ENCODE measurements around the gene ZNF414. TPM values are rescaled to one million over a fixed set of nuclear protein-coding genes. Genes with fewer than 3 reads are reported as not detected.

Gene ZNF414
- total RNA-seq, 1 donor from 2014 or later = 23.6 TPM

GRCh38 chr19:8499048-8499833, 14.7 kb downstream of the ZNF414 start:
- Mint-ChIP-seq H3K4me3 (ENCODE audit: low read depth) (no peak overlapping the region), H3K27me3 (ENCODE audit: low read depth) (no peaks in the 10 kb centered on the region), H3K4me1 (ENCODE audit: low read depth) (peaks cover 7% of the 10 kb centered on the region), H3K9me3 (no peaks in the 10 kb centered on the region), H3K27ac (no peak overlapping the region), H3K36me3 (ENCODE audit: low read depth) (no peaks in the 10 kb centered on the region)
- intact Hi-C loops (cut with micrococcal nuclease) = no loop called here
- no peak for DNase-seq (ENCODE audit: low spot score)

DNA sequence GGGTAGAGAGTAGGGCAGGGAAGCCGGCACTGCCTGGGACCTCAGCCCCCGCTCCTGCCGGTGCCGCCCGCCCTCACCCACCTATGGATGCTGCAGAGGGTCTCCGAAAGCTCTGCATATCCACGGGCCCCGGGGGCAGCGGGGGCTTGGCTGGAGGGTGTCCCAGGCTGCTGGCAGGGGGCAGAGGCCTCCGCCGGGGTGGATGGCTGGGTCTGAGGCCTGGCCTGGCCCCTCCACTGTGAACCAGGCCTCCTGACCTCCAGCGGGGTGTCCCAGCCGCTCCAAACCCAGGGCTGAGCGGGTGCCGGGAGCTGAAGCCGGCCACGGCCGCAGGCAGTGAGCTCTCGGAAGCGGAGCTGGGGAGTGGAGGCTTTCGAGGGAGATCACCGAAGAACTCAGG, 15.7 kb downstream of the ZNF414 start:
- peaks cover 6% of the 10 kb centered on the region for H3K4me1 Mint-ChIP-seq (ENCODE audit: low read depth)
- no peaks in the 10 kb centered on the region for H3K9me3 Mint-ChIP-seq
- DNase-seq (ENCODE audit: low spot score) = no peak
- H3K27ac Mint-ChIP-seq = no peak overlapping the region
- no peaks in the 10 kb centered on the region for H3K36me3 Mint-ChIP-seq (ENCODE audit: low read depth)
- no peak overlapping the region for H3K4me3 Mint-ChIP-seq (ENCODE audit: low read depth)
- H3K27me3 Mint-ChIP-seq (ENCODE audit: low read depth) = no peaks in the 10 kb centered on the region
- intact Hi-C loops (cut with micrococcal nuclease) = no loop called here

DNA sequence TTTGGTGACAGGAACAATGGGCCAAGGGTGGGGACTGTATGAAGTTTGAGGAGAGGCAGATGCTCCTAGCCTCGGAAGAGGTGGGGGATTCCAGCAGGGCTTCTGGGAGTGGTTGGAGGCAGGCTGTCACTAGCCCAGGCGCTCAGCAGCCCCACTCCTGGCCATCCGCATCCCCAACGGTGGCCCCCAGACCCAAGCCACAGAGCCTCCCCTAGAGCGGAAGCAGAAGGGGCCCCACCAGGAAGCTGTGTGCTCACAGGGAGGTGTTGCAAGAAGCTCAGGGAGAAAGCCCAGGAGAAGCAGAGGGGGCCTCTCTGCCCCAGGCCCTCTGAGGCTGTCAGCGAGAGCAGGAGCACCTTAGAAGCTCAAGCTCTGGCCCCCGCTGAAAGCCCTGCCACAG, 19.8 kb downstream of the ZNF414 start:
- Mint-ChIP-seq H3K9me3 (no peaks in the 10 kb centered on the region), H3K27ac (no peak overlapping the region), H3K36me3 (ENCODE audit: low read depth) (peaks cover 6% of the 10 kb centered on the region), H3K27me3 (ENCODE audit: low read depth) (no peaks in the 10 kb centered on the region), H3K4me3 (ENCODE audit: low read depth) (no peak overlapping the region), H3K4me1 (ENCODE audit: low read depth) (peaks cover 2% of the 10 kb centered on the region)
- DNase-seq (ENCODE audit: low spot score) = no peak
- intact Hi-C loops (cut with micrococcal nuclease) = no loop called here

- no peaks in the 10 kb centered on the region for H3K27me3 Mint-ChIP-seq (ENCODE audit: low read depth)
- peaks cover 29% of the 10 kb centered on the region for H3K36me3 Mint-ChIP-seq (ENCODE audit: low read depth)
- H3K9me3 Mint-ChIP-seq = no peaks in the 10 kb centered on the region
- H3K27ac Mint-ChIP-seq = no peak overlapping the region
- H3K4me3 Mint-ChIP-seq (ENCODE audit: low read depth) = no peak overlapping the region
- H3K4me1 Mint-ChIP-seq (ENCODE audit: low read depth) = peaks cover 20% of the 10 kb centered on the region
- intact Hi-C loops (cut with micrococcal nuclease) = no loop called here
- DNase-seq (ENCODE audit: low spot score) = no peak
Observed at GRCh38 chr19:8491574-8491973, 22.4 kb downstream of the ZNF414 start.

GRCh38 chr19:8490873-8491272, 23.1 kb downstream of the ZNF414 start:
- intact Hi-C loops (cut with micrococcal nuclease) = no loop called here
- peak overlapping the region; percentile 25 for H3K27ac Mint-ChIP-seq
- H3K27me3 Mint-ChIP-seq (ENCODE audit: low read depth) = no peaks in the 10 kb centered on the region
- DNase-seq (ENCODE audit: low spot score) = no peak
- H3K4me3 Mint-ChIP-seq (ENCODE audit: low read depth) = no peak overlapping the region
- no peaks in the 10 kb centered on the region for H3K9me3 Mint-ChIP-seq
- H3K4me1 Mint-ChIP-seq (ENCODE audit: low read depth) = peaks cover 26% of the 10 kb centered on the region
- peaks cover 34% of the 10 kb centered on the region for H3K36me3 Mint-ChIP-seq (ENCODE audit: low read depth)

- Mint-ChIP-seq H3K4me1 (ENCODE audit: low read depth) (peaks cover 26% of the 10 kb centered on the region), H3K36me3 (ENCODE audit: low read depth) (peaks cover 37% of the 10 kb centered on the region), H3K4me3 (ENCODE audit: low read depth) (no peak overlapping the region), H3K27ac (no peak overlapping the region), H3K27me3 (ENCODE audit: low read depth) (no peaks in the 10 kb centered on the region), H3K9me3 (no peaks in the 10 kb centered on the region)
- intact Hi-C loops (cut with micrococcal nuclease) = no loop called here
- DNase-seq (ENCODE audit: low spot score) = no peak
Observed at GRCh38 chr19:8490395-8490760, 23.6 kb downstream of the ZNF414 start.

GRCh38 chr19:8489561-8490394, 24.2 kb downstream of the ZNF414 start:
- no peaks in the 10 kb centered on the region for H3K27me3 Mint-ChIP-seq (ENCODE audit: low read depth)
- H3K4me3 Mint-ChIP-seq (ENCODE audit: low read depth) = no peak overlapping the region
- intact Hi-C loops (cut with micrococcal nuclease) = no loop called here
- H3K36me3 Mint-ChIP-seq (ENCODE audit: low read depth) = peaks cover 43% of the 10 kb centered on the region
- peaks cover 24% of the 10 kb centered on the region for H3K4me1 Mint-ChIP-seq (ENCODE audit: low read depth)
- no peaks in the 10 kb centered on the region for H3K9me3 Mint-ChIP-seq
- H3K27ac Mint-ChIP-seq = no peak overlapping the region
- no peak for DNase-seq (ENCODE audit: low spot score)

DNA sequence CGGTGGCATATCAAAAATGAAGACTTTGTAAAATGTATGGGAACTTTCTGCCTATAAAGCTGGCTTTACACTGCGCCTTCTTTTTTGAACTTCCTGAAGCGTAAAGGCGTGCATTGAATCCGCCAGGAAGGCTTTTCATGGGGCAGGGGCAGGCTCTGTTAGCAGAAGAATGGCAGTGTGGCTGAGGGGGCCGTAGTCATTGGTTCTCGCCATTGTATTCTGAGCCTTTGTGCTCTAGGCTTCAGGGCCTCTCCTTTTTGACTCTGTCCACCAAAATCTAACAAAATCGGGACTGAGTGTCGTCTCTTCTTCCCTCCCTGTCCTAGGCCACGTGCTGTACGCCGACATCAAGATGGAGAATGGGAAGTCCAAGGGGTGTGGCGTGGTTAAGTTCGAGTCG, 25.6 kb downstream of the ZNF414 start:
- no peak for DNase-seq (ENCODE audit: low spot score)
- Mint-ChIP-seq H3K27me3 (ENCODE audit: low read depth) (no peaks in the 10 kb centered on the region), H3K4me3 (ENCODE audit: low read depth) (no peak overlapping the region), H3K36me3 (ENCODE audit: low read depth) (peaks cover 57% of the 10 kb centered on the region), H3K9me3 (no peaks in the 10 kb centered on the region), H3K27ac (no peak overlapping the region), H3K4me1 (ENCODE audit: low read depth) (peaks cover 24% of the 10 kb centered on the region)
- intact Hi-C loops (cut with micrococcal nuclease) = no loop called here

DNA sequence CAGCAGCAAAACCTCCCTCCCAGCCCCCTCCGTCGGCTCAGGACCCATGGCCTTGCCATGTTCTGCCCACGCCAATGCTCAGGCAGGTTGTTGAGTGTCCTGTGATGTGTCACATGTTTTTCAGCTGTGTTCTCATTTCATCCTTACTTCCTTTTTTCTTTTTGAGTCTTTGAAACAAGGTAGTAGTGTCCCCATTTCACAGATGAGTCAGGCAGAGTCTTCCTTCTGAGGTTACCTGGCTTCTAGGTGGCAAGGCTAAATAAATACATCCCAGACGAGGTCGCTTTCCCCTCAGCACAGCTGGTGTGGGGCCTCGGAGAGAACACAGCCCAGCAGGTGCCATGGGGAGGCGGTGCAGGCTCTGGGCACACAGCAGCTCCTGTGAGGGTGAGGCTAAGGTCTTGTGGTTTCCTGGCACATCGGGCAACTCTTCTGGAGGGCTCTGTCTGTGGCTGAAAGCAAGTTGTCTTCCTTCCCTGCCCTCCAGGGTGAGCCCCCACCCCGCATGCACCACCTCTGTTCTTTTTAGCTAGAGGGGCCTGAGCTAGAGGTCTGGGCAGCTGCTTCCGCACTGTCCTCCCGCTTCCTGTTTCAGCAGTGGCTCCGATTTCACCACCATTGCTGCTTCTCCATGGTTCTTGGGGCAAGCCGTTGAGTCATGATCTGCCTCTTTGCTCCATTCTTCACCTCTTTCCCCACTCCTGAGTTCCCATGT, 26.7 kb downstream of the ZNF414 start:
- Mint-ChIP-seq H3K9me3 (no peaks in the 10 kb centered on the region), H3K36me3 (ENCODE audit: low read depth) (peaks cover 67% of the 10 kb centered on the region), H3K4me3 (ENCODE audit: low read depth) (peak overlapping the region; percentile 17), H3K4me1 (ENCODE audit: low read depth) (peaks cover 24% of the 10 kb centered on the region), H3K27me3 (ENCODE audit: low read depth) (no peaks in the 10 kb centered on the region), H3K27ac (peak overlapping the region; percentile 90)
- intact Hi-C loops (cut with micrococcal nuclease) = loop anchor here (1.0 kb wide), 1 partner anchor 30 kb away; no protein-coding TSS in a partner anchor
- DNase-seq (ENCODE audit: low spot score) = peak; percentile 40

DNA sequence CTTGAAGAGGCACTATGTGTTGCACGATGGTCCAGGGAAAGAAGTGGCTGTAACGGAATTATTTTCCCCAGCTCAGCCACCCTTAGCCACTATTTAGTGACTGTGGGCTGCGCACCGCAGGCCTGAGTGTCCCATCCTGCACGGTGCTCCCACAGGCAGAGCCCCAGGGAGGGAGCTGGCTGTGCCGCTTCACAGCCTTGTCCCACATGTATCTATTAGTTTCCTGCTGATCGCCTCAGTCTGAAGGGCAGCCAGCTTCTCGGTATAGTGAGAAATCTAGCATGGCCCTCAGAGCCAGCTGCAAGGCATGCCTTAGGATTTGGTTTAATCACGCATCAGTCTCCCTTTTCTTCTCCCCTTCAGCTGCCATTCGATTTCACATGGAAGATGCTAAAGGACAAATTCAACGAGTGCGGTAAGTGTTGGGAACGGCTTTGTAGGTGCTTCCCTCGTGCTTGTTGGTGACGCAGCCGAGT, 27.3 kb downstream of the ZNF414 start:
- Mint-ChIP-seq H3K4me1 (ENCODE audit: low read depth) (peaks cover 24% of the 10 kb centered on the region), H3K27me3 (ENCODE audit: low read depth) (no peaks in the 10 kb centered on the region), H3K4me3 (ENCODE audit: low read depth) (no peak overlapping the region), H3K9me3 (no peaks in the 10 kb centered on the region), H3K36me3 (ENCODE audit: low read depth) (peaks cover 71% of the 10 kb centered on the region), H3K27ac (peak overlapping the region; percentile 90)
- intact Hi-C loops (cut with micrococcal nuclease) = loop anchor here (1.0 kb wide), 1 partner anchor 31 kb away; no protein-coding TSS in a partner anchor
- no peak for DNase-seq (ENCODE audit: low spot score)

DNA sequence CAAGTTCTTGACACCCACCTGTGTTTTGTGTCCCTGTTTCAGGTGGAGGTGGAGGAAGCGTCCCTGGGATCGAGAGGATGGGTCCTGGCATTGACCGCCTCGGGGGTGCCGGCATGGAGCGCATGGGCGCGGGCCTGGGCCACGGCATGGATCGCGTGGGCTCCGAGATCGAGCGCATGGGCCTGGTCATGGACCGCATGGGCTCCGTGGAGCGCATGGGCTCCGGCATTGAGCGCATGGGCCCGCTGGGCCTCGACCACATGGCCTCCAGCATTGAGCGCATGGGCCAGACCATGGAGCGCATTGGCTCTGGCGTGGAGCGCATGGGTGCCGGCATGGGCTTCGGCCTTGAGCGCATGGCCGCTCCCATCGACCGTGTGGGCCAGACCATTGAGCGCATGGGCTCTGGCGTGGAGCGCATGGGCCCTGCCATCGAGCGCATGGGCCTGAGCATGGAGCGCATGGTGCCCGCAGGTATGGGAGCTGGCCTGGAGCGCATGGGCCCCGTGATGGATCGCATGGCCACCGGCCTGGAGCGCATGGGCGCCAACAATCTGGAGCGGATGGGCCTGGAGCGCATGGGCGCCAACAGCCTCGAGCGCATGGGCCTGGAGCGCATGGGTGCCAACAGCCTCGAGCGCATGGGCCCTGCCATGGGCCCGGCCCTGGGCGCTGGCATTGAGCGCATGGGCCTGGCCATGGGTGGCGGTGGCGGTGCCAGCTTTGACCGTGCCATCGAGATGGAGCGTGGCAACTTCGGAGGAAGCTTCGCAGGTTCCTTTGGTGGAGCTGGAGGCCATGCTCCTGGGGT, 28.2 kb downstream of the ZNF414 start:
- DNase-seq (ENCODE audit: low spot score) = no peak
- H3K9me3 Mint-ChIP-seq = no peaks in the 10 kb centered on the region
- intact Hi-C loops (cut with micrococcal nuclease) = no loop called here
- H3K4me1 Mint-ChIP-seq (ENCODE audit: low read depth) = peaks cover 30% of the 10 kb centered on the region
- H3K36me3 Mint-ChIP-seq (ENCODE audit: low read depth) = peaks cover 78% of the 10 kb centered on the region
- no peak overlapping the region for H3K27ac Mint-ChIP-seq
- H3K27me3 Mint-ChIP-seq (ENCODE audit: low read depth) = no peaks in the 10 kb centered on the region
- no peak overlapping the region for H3K4me3 Mint-ChIP-seq (ENCODE audit: low read depth)

DNA sequence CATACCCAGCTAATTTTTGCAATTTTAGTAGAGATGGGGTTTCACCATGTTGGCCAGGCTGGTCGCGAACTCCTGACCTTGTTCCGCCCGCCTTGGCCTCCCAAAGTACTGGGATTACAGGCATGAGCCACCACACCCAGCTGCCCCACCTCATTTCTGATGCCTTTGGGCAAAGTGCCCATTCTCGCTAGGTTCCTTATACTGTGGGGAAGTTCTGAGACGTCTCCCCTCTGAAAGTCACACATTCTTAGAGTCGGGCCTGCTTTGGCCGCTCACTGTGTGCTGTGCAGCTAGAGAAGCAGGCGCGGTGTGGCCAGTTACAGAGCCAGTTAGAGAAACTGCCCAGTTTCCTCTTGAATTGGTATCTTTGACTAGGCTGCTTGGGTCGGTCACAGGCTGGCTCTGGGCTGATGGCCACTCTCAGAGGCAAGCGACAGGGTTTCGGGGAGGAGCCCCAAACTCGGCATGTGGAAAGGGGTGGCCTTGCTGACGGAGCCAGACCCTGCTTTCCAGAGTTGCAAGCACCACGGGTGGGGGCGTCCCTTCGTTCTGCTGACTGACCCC, 29.6 kb downstream of the ZNF414 start:
- H3K4me3 Mint-ChIP-seq (ENCODE audit: low read depth) = no peak overlapping the region
- intact Hi-C loops (cut with micrococcal nuclease) = no loop called here
- H3K36me3 Mint-ChIP-seq (ENCODE audit: low read depth) = peaks cover 81% of the 10 kb centered on the region
- no peaks in the 10 kb centered on the region for H3K9me3 Mint-ChIP-seq
- H3K27me3 Mint-ChIP-seq (ENCODE audit: low read depth) = no peaks in the 10 kb centered on the region
- DNase-seq (ENCODE audit: low spot score) = no peak
- peaks cover 32% of the 10 kb centered on the region for H3K4me1 Mint-ChIP-seq (ENCODE audit: low read depth)
- H3K27ac Mint-ChIP-seq = no peak overlapping the region

All from activated T-helper 2 cell treated with anti-CD3 and anti-CD28 coated beads, Interferon-gamma antibody, Interleukin-2, Interleukin-4, amounts not matched to agents 10 μg/mL and 5 μg/mL and 100 μg/mL, durations not matched to agents 14 hours and 24 hours and 36 hours (primary cell).